HepG2 (cell line): ENCODE results near the gene PYDC2.
A peak's percentile ranks its signal among the peaks of the same experiment; 100 is the strongest.

Experiments used
- GLI4 ChIP-seq: sonication (generic); formaldehyde crosslinking; IDR thresholded peaks from 2 replicates; pipeline ENCODE4 v1.5.1; 2020; ENCODE audit warnings: missing genetic modification reagents, mild to moderate bottlenecking, moderate library complexity, borderline replicate concordance
- KMT2B ChIP-seq: IDR thresholded peaks from 2 replicates; pipeline ENCODE4 v1.6.1; 2016; ENCODE audit warnings: missing genetic modification reagents, missing compliant biosample characterization
- SP4 ChIP-seq: sonication (generic); formaldehyde crosslinking; IDR thresholded peaks from 2 replicates; pipeline ENCODE4 v1.8.1; 2023; ENCODE audit warnings: mild to moderate bottlenecking, missing genetic modification reagents
- TF ChIP-seq, protein P1 (sequence below): sonication (generic); formaldehyde crosslinking; IDR thresholded peaks from 2 replicates; pipeline ENCODE4 v1.4.0; 2020; ENCODE audit warnings: mild to moderate bottlenecking, missing genetic modification reagents
- TF ChIP-seq, protein P2 (sequence below): sonication (generic); formaldehyde crosslinking; IDR thresholded peaks from 2 replicates; pipeline ENCODE4 v1.5.0; 2020; ENCODE audit warnings: mild to moderate bottlenecking, missing genetic modification reagents, moderate library complexity
- TF ChIP-seq, protein P3 (sequence below): sonication (generic); formaldehyde crosslinking; IDR thresholded peaks from 2 replicates; pipeline ENCODE4 v1.5.0; 2020; ENCODE audit warnings: missing genetic modification reagents

DNA sequence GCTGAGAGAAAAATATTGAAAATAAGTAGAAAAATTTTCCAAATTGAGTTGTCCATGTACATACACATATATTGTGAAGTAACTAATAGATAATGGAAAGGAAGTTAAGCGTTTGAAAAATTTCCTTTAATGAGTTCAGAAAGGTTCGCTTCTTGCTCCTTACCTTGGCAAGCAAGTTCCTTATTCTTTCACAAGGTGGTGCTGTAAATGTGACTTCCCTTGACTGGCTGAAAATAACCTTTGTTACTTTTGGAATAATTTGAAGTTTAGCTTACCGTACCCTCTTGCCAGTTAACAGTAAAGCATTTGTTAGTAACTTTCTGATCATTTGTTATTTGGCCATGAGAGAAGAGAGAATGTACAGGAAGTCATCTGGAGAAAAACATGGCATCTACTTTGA, 41.6 kb downstream of the PYDC2 start:
- TF ChIP-seq, protein P1, sequence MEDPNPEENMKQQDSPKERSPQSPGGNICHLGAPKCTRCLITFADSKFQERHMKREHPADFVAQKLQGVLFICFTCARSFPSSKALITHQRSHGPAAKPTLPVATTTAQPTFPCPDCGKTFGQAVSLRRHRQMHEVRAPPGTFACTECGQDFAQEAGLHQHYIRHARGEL (CRISPR knock-in tag), result no peak
- TF ChIP-seq SP4 (CRISPR knock-in tag), result no peak
- no peak for TF ChIP-seq KMT2B
- TF ChIP-seq, protein P2, sequence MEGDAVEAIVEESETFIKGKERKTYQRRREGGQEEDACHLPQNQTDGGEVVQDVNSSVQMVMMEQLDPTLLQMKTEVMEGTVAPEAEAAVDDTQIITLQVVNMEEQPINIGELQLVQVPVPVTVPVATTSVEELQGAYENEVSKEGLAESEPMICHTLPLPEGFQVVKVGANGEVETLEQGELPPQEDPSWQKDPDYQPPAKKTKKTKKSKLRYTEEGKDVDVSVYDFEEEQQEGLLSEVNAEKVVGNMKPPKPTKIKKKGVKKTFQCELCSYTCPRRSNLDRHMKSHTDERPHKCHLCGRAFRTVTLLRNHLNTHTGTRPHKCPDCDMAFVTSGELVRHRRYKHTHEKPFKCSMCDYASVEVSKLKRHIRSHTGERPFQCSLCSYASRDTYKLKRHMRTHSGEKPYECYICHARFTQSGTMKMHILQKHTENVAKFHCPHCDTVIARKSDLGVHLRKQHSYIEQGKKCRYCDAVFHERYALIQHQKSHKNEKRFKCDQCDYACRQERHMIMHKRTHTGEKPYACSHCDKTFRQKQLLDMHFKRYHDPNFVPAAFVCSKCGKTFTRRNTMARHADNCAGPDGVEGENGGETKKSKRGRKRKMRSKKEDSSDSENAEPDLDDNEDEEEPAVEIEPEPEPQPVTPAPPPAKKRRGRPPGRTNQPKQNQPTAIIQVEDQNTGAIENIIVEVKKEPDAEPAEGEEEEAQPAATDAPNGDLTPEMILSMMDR (CRISPR knock-in tag), result peak; percentile 23
- no peak for TF ChIP-seq GLI4 (CRISPR knock-in tag)
- TF ChIP-seq, protein P3, sequence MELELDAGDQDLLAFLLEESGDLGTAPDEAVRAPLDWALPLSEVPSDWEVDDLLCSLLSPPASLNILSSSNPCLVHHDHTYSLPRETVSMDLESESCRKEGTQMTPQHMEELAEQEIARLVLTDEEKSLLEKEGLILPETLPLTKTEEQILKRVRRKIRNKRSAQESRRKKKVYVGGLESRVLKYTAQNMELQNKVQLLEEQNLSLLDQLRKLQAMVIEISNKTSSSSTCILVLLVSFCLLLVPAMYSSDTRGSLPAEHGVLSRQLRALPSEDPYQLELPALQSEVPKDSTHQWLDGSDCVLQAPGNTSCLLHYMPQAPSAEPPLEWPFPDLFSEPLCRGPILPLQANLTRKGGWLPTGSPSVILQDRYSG (CRISPR knock-in tag), result no peak
